ENCODE results near the gene ANGPTL2. TPM values are rescaled to one million over a fixed set of nuclear protein-coding genes. Genes with fewer than 3 reads are reported as not detected.

The ANGPTL2 gene
- total RNA-seq, 2 experiments from 2014 or later: not detected

Other genes starting within 250 kb of the ANGPTL2 start
- 1 to 10 TPM; 2.5 to 4.1 TPM for gene RALGPS1, start 207.9 kb downstream of the ANGPTL2 start, total RNA-seq
- 1 to 10 TPM; 1.3 to 1.9 TPM for gene GARNL3, start 142.1 kb upstream of the ANGPTL2 start, total RNA-seq